Raji (cell line): ENCODE results near the gene OR4D1.

ENCODE experiments used
- POLR2A ChIP-seq: IDR thresholded peaks from 2 replicates; pipeline ENCODE4 v1.6.1; 2011; ENCODE audit warnings: low read depth, low read length, control low read depth; ENCODE audit not compliant: insufficient read depth

The OR4D1 gene

GRCh38 chr17:58147930-58148434 lies at the start of gene OR4D1:
Gene OR4D1 (plus strand): TSS chr17:58148384. CDS start chr17:58155154, 6,770 bp downstream.
- TF ChIP-seq POLR2A, result no peak

- no peak for TF ChIP-seq POLR2A
Observed at GRCh38 chr17:58100506-58100905, 47.7 kb upstream of the OR4D1 start.

GRCh38 chr17:58105093-58105492 lies 43.1 kb upstream of the OR4D1 start:
- no peak for TF ChIP-seq POLR2A

- no peak for TF ChIP-seq POLR2A
Observed at GRCh38 chr17:58107306-58107705, 40.9 kb upstream of the OR4D1 start.

- no peak for TF ChIP-seq POLR2A
Observed at GRCh38 chr17:58109197-58109596, 39.0 kb upstream of the OR4D1 start.

GRCh38 chr17:58110012-58110411 lies 38.2 kb upstream of the OR4D1 start:
- TF ChIP-seq POLR2A, result no peak

- TF ChIP-seq POLR2A, result no peak
Observed at GRCh38 chr17:58111676-58112075, 36.5 kb upstream of the OR4D1 start.

GRCh38 chr17:58112970-58113631 lies 35.1 kb upstream of the OR4D1 start:
- no peak for TF ChIP-seq POLR2A

- TF ChIP-seq POLR2A, result no peak
Observed at GRCh38 chr17:58113947-58114346, 34.2 kb upstream of the OR4D1 start.

- TF ChIP-seq POLR2A, result no peak
Observed at GRCh38 chr17:58117382-58117781, 30.8 kb upstream of the OR4D1 start.

GRCh38 chr17:58119491-58119890 lies 28.7 kb upstream of the OR4D1 start:
- no peak for TF ChIP-seq POLR2A

GRCh38 chr17:58120195-58120822 lies 27.9 kb upstream of the OR4D1 start:
- TF ChIP-seq POLR2A, result no peak

- TF ChIP-seq POLR2A, result no peak
Observed at GRCh38 chr17:58121925-58122324, 26.3 kb upstream of the OR4D1 start.

- TF ChIP-seq POLR2A, result no peak
Observed at GRCh38 chr17:58127846-58128245, 20.3 kb upstream of the OR4D1 start.

- no peak for TF ChIP-seq POLR2A
Observed at GRCh38 chr17:58136669-58137279, 11.4 kb upstream of the OR4D1 start.

- TF ChIP-seq POLR2A, result no peak
Observed at GRCh38 chr17:58141505-58141904, 6.7 kb upstream of the OR4D1 start.

GRCh38 chr17:58144801-58145200 lies 3.4 kb upstream of the OR4D1 start:
- TF ChIP-seq POLR2A, result no peak

GRCh38 chr17:58148609-58149008 lies 425 bp downstream of the OR4D1 start:
- no peak for TF ChIP-seq POLR2A
